HepG2 (cell line): ENCODE measurements around the gene RNASE9. TPM values are rescaled to one million over a fixed set of nuclear protein-coding genes. Genes with fewer than 3 reads are reported as not detected.

Experiments
- CBX2 ChIP-seq, 2 experiments: fragments of 200-600 bp in 1 of 2; sonication (generic); formaldehyde crosslinking in 1 of 2; IDR thresholded peaks; 2 replicates each; pipeline versions ENCODE4 v1.7.0 to v1.8.1; 2018 to 2022; ENCODE audit warnings: low read depth in 2 of 2, low read length in 1 of 2, mild to moderate bottlenecking in 1 of 2, missing genetic modification reagents in 1 of 2
- ELF1 ChIP-seq: sonication (generic); formaldehyde crosslinking; IDR thresholded peaks from 2 replicates; pipeline ENCODE4 v1.4.0; 2020; ENCODE audit warnings: missing genetic modification reagents
- JUND ChIP-seq: sonication (generic); formaldehyde crosslinking; IDR thresholded peaks from 2 replicates; pipeline ENCODE4 v1.8.0; 2022; ENCODE audit warnings: mild to moderate bottlenecking, missing genetic modification reagents
- KDM5A ChIP-seq: fragments of 200-600 bp; sonication (generic); IDR thresholded peaks from 2 replicates; pipeline ENCODE4 v1.7.0; 2018; ENCODE audit warnings: antibody characterized with exemption, mild to moderate bottlenecking, low read length, borderline replicate concordance
- MAF1 ChIP-seq: sonication (generic); formaldehyde crosslinking; IDR thresholded peaks from 2 replicates; pipeline ENCODE4 v1.5.0; 2020; ENCODE audit warnings: missing genetic modification reagents, borderline replicate concordance
- NFIB ChIP-seq: sonication (generic); formaldehyde crosslinking; IDR thresholded peaks from 2 replicates; pipeline ENCODE4 v1.9.0; 2021; ENCODE audit warnings: missing genetic modification reagents, mild to moderate bottlenecking, borderline replicate concordance
- PHF20 ChIP-seq: sonication (generic); formaldehyde crosslinking; IDR thresholded peaks from 2 replicates; pipeline ENCODE4 v1.5.0; 2020; ENCODE audit warnings: mild to moderate bottlenecking, missing genetic modification reagents
- RAD21 ChIP-seq: fragments of 450-650 bp; formaldehyde crosslinking; IDR thresholded peaks from 2 replicates; pipeline ENCODE4 v1.5.0; 2020; ENCODE audit warnings: mild to moderate bottlenecking
- RCOR2 ChIP-seq: IDR thresholded peaks from 2 replicates; pipeline ENCODE4 v1.6.1; 2016; ENCODE audit warnings: missing biosample characterization, missing genetic modification reagents
- REXO4 ChIP-seq: sonication (generic); formaldehyde crosslinking; IDR thresholded peaks from 2 replicates; pipeline ENCODE4 v1.8.0; 2022; ENCODE audit warnings: missing genetic modification reagents, mild to moderate bottlenecking, borderline replicate concordance
- ZBTB7A ChIP-seq: sonication (generic); formaldehyde crosslinking; IDR thresholded peaks from 2 replicates; pipeline ENCODE4 v1.8.0; 2022; ENCODE audit warnings: mild to moderate bottlenecking, missing genetic modification reagents
- ZFP37 ChIP-seq: sonication (generic); formaldehyde crosslinking; IDR thresholded peaks from 2 replicates; pipeline ENCODE4 v1.4.0; 2020; ENCODE audit warnings: missing genetic modification reagents, borderline replicate concordance
- ZNF326 ChIP-seq: sonication (generic); formaldehyde crosslinking; IDR thresholded peaks from 2 replicates; pipeline ENCODE4 v1.4.0; 2020; ENCODE audit warnings: missing genetic modification reagents, borderline replicate concordance
- ZNF44 ChIP-seq: sonication (generic); formaldehyde crosslinking; IDR thresholded peaks from 2 replicates; pipeline ENCODE4 v1.5.1; 2020; ENCODE audit warnings: mild to moderate bottlenecking, missing genetic modification reagents
- ZNF546 ChIP-seq: sonication (generic); formaldehyde crosslinking; conservative IDR thresholded peaks from 2 replicates; pipeline ENCODE4 v1.8.1; 2023; ENCODE audit warnings: mild to moderate bottlenecking, missing genetic modification reagents
- ZNF644 ChIP-seq: IDR thresholded peaks from 2 replicates; pipeline ENCODE4 v1.6.1; 2016; ENCODE audit warnings: low read depth
- ZNF724P ChIP-seq: sonication (generic); formaldehyde crosslinking; IDR thresholded peaks from 2 replicates; pipeline ENCODE4 v1.8.0; 2022; ENCODE audit warnings: missing genetic modification reagents, borderline replicate concordance
- ZSCAN20 ChIP-seq: sonication (generic); formaldehyde crosslinking; IDR thresholded peaks from 2 replicates; pipeline ENCODE4 v1.4.0; 2020; ENCODE audit warnings: missing genetic modification reagents, mild to moderate bottlenecking, borderline replicate concordance
- polyA plus RNA-seq, 8 experiments: library from polyadenylated mRNA; depleted of rRNA in 3 of 8; stranded (reverse) in 7 of 8; unstranded in 1 of 8; fragments of >200 nt; fragmentation: Illumina TruSeq in 4 of 8; extraction: Trizol in 4 of 8; gene quantifications; 2 replicates each; pipeline versions ENCODE4 v1.2.1 to v1.2.3, GENCODE V29; 2011 to 2016; ENCODE audit warnings: low read depth in 4 of 8, missing spikeins in 1 of 8, mixed read lengths in 1 of 8; ENCODE audit not compliant: insufficient read depth in 1 of 8
- total RNA-seq, 5 experiments: library from RNA; depleted of rRNA; stranded (reverse); fragments of >200 nt; fragmentation: Illumina TruSeq; extraction: Trizol; gene quantifications; 2 replicates each; pipeline ENCODE4 v1.2.3, GENCODE V29; 2016; ENCODE audit warnings: low read depth in 1 of 5
- TF ChIP-seq, protein P1 (sequence below): IDR thresholded peaks from 2 replicates; pipeline ENCODE4 v1.6.1; 2016
- TF ChIP-seq, protein P2 (sequence below): sonication (generic); formaldehyde crosslinking; IDR thresholded peaks from 2 replicates; pipeline ENCODE4 v1.5.1; 2020; ENCODE audit warnings: mild to moderate bottlenecking, missing genetic modification reagents, moderate library complexity
- TF ChIP-seq, protein P3 (sequence below): sonication (generic); formaldehyde crosslinking; IDR thresholded peaks from 2 replicates; pipeline ENCODE4 v1.4.0; 2020; ENCODE audit warnings: mild to moderate bottlenecking, missing genetic modification reagents

The RNASE9 gene
- total and polyA plus RNA-seq, 2 of the 13 experiments (the other 11 are each of a cell fraction or from before 2014, with no cell fraction given): not detected

DNA sequence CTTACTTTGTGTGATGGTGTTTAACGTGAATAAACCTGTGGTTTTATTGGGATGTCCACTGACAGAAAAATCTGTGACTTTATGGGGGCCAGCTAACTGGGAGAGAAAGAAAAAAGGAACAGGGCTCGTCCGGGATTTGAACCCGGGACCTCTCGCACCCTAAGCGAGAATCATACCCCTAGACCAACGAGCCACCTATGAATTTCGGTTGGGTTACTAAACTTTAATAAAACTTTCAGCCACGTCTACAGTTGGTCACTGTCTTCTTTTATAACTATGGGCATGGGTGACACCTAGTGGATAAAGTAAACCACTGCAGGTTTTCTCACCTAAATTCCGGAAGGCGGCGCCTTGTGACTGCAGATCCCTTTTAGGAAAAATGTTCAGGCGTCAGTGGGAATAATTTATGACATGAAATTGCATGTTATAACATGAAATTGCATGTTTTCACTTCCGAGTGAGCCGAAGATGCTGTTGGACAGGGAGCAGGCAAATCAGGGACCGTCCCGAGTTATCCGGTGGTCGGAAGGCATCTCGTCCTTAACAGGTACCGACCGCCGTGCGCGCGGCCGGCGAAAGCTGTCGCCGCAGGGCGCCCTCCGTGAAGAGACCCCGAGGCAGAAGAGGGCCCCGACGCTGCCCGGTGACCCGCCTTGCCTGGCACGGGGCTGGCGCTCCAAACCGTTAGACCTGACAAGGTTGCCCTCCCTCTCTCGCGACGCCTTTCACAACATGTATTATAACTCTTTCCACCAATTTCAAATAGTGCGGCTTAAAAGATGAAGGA lies 48.6 kb upstream of the RNASE9 start (continued):
- TF ChIP-seq, protein P1, sequence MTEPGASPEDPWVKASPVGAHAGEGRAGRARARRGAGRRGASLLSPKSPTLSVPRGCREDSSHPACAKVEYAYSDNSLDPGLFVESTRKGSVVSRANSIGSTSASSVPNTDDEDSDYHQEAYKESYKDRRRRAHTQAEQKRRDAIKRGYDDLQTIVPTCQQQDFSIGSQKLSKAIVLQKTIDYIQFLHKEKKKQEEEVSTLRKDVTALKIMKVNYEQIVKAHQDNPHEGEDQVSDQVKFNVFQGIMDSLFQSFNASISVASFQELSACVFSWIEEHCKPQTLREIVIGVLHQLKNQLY (CRISPR knock-in tag): peak; percentile 39; the same call in 1 of the 2 replicates
- TF ChIP-seq MAF1 (CRISPR knock-in tag) (peak; percentile 91; the same call in 1 of the 2 replicates), RAD21 (CRISPR knock-in tag) (peak; percentile 93), ZBTB7A (CRISPR knock-in tag) (no peak), ELF1 (CRISPR knock-in tag) (peak; percentile 14; the same call in 1 of the 2 replicates), ZNF44 (CRISPR knock-in tag) (no peak), ZFP37 (no peak; the same call in 1 of the 2 replicates), ZNF326 (CRISPR knock-in tag) (no peak), PHF20 (CRISPR knock-in tag) (peak; percentile 66; the same call in 1 of the 2 replicates), ZNF644 (0 out of 2 replicates have a peak, but pooled peaks have one; percentile 34), NFIB (no peak), ZNF724P (CRISPR knock-in tag) (peak; percentile 59; the same call in 1 of the 2 replicates), JUND (CRISPR knock-in tag) (0 out of 2 replicates have a peak, but pooled peaks have one; percentile 14), RCOR2 (CRISPR knock-in tag) (peak; percentile 35; the same call in 1 of the 2 replicates), ZNF546 (CRISPR knock-in tag) (no peak), CBX2 (IDR thresholded peaks at IDR 0.05; ENCODE audit: low read depth, low read length) (no peak), CBX2 (CRISPR knock-in tag; IDR thresholded peaks at IDR 0.05; ENCODE audit: low read depth) (peak; percentile 14; the same call in 1 of the 2 replicates), REXO4 (CRISPR knock-in tag) (no peak), ZSCAN20 (CRISPR knock-in tag) (no peak), KDM5A (peak; percentile 79; the same call in 1 of the 2 replicates)
- TF ChIP-seq, protein P2, sequence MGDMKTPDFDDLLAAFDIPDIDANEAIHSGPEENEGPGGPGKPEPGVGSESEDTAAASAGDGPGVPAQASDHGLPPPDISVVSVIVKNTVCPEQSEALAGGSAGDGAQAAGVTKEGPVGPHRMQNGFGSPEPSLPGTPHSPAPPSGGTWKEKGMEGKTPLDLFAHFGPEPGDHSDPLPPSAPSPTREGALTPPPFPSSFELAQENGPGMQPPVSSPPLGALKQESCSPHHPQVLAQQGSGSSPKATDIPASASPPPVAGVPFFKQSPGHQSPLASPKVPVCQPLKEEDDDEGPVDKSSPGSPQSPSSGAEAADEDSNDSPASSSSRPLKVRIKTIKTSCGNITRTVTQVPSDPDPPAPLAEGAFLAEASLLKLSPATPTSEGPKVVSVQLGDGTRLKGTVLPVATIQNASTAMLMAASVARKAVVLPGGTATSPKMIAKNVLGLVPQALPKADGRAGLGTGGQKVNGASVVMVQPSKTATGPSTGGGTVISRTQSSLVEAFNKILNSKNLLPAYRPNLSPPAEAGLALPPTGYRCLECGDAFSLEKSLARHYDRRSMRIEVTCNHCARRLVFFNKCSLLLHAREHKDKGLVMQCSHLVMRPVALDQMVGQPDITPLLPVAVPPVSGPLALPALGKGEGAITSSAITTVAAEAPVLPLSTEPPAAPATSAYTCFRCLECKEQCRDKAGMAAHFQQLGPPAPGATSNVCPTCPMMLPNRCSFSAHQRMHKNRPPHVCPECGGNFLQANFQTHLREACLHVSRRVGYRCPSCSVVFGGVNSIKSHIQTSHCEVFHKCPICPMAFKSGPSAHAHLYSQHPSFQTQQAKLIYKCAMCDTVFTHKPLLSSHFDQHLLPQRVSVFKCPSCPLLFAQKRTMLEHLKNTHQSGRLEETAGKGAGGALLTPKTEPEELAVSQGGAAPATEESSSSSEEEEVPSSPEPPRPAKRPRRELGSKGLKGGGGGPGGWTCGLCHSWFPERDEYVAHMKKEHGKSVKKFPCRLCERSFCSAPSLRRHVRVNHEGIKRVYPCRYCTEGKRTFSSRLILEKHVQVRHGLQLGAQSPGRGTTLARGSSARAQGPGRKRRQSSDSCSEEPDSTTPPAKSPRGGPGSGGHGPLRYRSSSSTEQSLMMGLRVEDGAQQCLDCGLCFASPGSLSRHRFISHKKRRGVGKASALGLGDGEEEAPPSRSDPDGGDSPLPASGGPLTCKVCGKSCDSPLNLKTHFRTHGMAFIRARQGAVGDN: peak; percentile 69
- TF ChIP-seq, protein P3, sequence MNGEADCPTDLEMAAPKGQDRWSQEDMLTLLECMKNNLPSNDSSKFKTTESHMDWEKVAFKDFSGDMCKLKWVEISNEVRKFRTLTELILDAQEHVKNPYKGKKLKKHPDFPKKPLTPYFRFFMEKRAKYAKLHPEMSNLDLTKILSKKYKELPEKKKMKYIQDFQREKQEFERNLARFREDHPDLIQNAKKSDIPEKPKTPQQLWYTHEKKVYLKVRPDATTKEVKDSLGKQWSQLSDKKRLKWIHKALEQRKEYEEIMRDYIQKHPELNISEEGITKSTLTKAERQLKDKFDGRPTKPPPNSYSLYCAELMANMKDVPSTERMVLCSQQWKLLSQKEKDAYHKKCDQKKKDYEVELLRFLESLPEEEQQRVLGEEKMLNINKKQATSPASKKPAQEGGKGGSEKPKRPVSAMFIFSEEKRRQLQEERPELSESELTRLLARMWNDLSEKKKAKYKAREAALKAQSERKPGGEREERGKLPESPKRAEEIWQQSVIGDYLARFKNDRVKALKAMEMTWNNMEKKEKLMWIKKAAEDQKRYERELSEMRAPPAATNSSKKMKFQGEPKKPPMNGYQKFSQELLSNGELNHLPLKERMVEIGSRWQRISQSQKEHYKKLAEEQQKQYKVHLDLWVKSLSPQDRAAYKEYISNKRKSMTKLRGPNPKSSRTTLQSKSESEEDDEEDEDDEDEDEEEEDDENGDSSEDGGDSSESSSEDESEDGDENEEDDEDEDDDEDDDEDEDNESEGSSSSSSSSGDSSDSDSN (CRISPR knock-in tag): no peak; the same call in 1 of the 2 replicates
